Lower leg skin (tissue), 4 donors: ENCODE results near the gene SLC22A23. TPM values are rescaled to one million over a fixed set of nuclear protein-coding genes. Genes with fewer than 3 reads are reported as not detected.
A peak's percentile ranks its signal among the peaks of the same experiment; 100 is the strongest.

Experiments
- DNase-seq, 2 donors: peaks; one replicate each; pipeline ENCODE4 v3.0.0-alpha.2; 2019; ENCODE audit warnings: low spot score in 2 of 2
- H3K4me3 ChIP-seq: fragments of 200-600 bp; sonication (generic); 2 replicates; pipeline ENCODE4 v1.5.1; 2017; ENCODE audit warnings: mild to moderate bottlenecking, low read depth; ENCODE audit not compliant: poor library complexity, severe bottlenecking
- CTCF ChIP-seq, 3 donors: fragments of 450-650 bp; IDR thresholded peaks; one replicate each; pipeline ENCODE4 v1.5.1; 2016; ENCODE audit warnings: antibody characterized with exemption in 3 of 3, mild to moderate bottlenecking in 3 of 3, moderate library complexity in 2 of 3
- POLR2A ChIP-seq, 2 donors: fragments of 450-650 bp; IDR thresholded peaks; one replicate each; pipeline ENCODE4 v1.6.1; 2016 to 2017; ENCODE audit warnings: antibody characterized with exemption in 2 of 2, mild to moderate bottlenecking in 1 of 2, moderate library complexity in 1 of 2
- WGBS, 2 donors: methylation state at CpG; one replicate each; pipeline ENCODE4 v1.1.5; 2018; 5-methylcytosine and 5-hydroxymethylcytosine counted together
- intact Hi-C: fragments of 100-400 bp; cut with DNase I; formaldehyde crosslinking; loops from one replicate; pipeline ENCODE4 v1.15.0; 2023; ENCODE audit warnings: low total_unique reads
- total RNA-seq, 4 donors: library from RNA; depleted of rRNA; stranded (reverse); fragments of >200 nt; gene quantifications; one replicate each; pipeline ENCODE4 v1.1.0, GENCODE V29; 2016

Gene SLC22A23
- 10 to 100 TPM; 29.2 to 50.7 (median 43.2) TPM for total RNA-seq

- no peak for TF ChIP-seq CTCF (IDR thresholded peaks at IDR 0.05)
- no peak for TF ChIP-seq POLR2A (IDR thresholded peaks at IDR 0.05)
- 1% methylated on average over 52 to 64 of the region's 97 CpGs for WGBS, 2 donors
- intact Hi-C loops, result loop anchor here (10.0 kb wide), 2 partner anchors 172 to 278 kb away; no protein-coding TSS in a partner anchor
Observed at GRCh38 chr6:3456898-3457709, at the start of gene SLC22A23. Gene SLC22A23 (minus strand): TSS chr6:3457050. CDS start chr6:3456559, 491 bp downstream.

GRCh38 chr6:3506200-3506599, 49.4 kb upstream of the SLC22A23 start:
- 62 to 73% methylated on average over 4 of the region's 4 CpGs for WGBS, 2 donors
- H3K4me3 ChIP-seq, result no peak overlapping the region
- TF ChIP-seq CTCF (IDR thresholded peaks at IDR 0.05), result no peak
- TF ChIP-seq POLR2A (IDR thresholded peaks at IDR 0.05), result no peak
- intact Hi-C loops, result no loop called here
- DNase-seq, result no peak

More at GRCh38 chr6:3456898-3457709, at the start of gene SLC22A23:
- peak within 1 kb of the TSS; percentile 39 for H3K4me3 ChIP-seq
- DNase-seq, result peak; percentile 34 to 92

- WGBS, 2 donors, result 76 to 82% methylated on average over 13 of the region's 13 CpGs
- DNase-seq, result no peak
- no peak overlapping the region for H3K4me3 ChIP-seq
- TF ChIP-seq POLR2A (IDR thresholded peaks at IDR 0.05) (no peak), CTCF (IDR thresholded peaks at IDR 0.05) (no peak)
- intact Hi-C loops, result no loop called here
Observed at GRCh38 chr6:3504938-3505805, 48.3 kb upstream of the SLC22A23 start.

- no peak overlapping the region for H3K4me3 ChIP-seq
- intact Hi-C loops, result no loop called here
- DNase-seq, result no peak
- TF ChIP-seq CTCF (IDR thresholded peaks at IDR 0.05) (no peak), POLR2A (IDR thresholded peaks at IDR 0.05) (no peak)
- 70 to 74% methylated on average over 5 of the region's 5 CpGs for WGBS, 2 donors
Observed at GRCh38 chr6:3504354-3504753, 47.5 kb upstream of the SLC22A23 start.

GRCh38 chr6:3501826-3502500, 45.1 kb upstream of the SLC22A23 start:
- 75% methylated on average over 6 of the region's 6 CpGs for WGBS, 2 donors

More at GRCh38 chr6:3501826-3502500, 45.1 kb upstream of the SLC22A23 start:
- intact Hi-C loops, result no loop called here
- DNase-seq, result no peak
- no peak for TF ChIP-seq CTCF (IDR thresholded peaks at IDR 0.05)
- H3K4me3 ChIP-seq, result no peak overlapping the region
